ENCODE measurements around the gene ADD3.
"Not testable (repeated sequence)": the region's sequence is repeated elsewhere in the genome, so short reads cannot be mapped to it uniquely, and the experiment has no call there.

The ADD3 gene

DNA sequence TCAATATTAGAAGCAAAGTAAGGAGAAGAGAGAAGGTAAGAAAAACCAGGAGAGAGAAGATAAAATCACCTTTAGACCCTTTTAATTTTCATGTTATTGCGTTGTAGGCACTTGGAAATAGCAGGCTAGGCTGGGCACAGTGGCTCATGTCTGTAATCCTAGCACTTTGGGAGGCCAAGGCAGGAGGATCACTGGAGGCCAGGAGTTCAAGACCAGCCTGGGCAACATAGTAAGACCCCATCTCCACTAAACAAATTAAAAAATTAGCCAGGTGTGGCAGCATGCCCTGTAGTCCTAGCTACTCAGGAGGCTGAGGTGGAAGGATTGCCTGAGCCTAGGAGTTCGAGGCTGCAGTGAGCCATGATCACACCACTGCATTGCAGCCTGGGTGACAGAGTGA is 106.9 kb downstream of the ADD3 start:
- DNase-seq = not testable (repeated sequence)

DNA sequence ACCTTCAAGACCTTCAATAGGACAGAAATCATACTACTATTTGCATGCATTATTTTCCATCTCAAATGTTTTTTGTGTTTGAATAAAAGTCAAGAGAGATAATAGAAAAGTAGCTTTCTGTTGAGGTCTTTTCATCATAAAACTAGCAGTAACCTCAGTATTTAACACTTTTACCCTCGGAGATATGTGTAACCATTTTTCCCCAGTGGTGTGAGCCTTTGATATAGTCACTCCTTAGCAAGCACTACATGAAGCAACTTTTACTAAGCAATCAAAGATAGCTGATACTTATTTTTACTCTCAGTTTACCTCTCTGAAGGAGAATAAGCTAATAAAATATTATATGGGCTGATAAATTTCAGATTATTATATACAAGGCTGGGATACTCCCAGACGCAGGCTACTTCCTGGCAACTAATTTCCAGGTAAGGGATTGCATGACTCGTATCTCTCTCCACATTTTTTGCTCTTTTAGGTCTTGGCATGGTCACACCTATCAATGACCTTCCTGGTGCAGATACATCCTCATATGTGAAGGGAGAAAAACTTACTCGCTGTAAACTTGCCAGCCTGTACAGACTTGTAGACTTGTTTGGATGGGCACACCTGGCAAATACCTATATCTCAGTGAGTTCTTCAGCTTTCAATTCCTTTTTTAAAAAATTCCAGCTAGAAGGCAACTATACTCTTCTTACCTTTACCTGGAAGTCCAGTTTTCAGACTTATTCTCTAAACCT is 108.2 kb downstream of the ADD3 start:
- DNase-seq = no peak

DNA sequence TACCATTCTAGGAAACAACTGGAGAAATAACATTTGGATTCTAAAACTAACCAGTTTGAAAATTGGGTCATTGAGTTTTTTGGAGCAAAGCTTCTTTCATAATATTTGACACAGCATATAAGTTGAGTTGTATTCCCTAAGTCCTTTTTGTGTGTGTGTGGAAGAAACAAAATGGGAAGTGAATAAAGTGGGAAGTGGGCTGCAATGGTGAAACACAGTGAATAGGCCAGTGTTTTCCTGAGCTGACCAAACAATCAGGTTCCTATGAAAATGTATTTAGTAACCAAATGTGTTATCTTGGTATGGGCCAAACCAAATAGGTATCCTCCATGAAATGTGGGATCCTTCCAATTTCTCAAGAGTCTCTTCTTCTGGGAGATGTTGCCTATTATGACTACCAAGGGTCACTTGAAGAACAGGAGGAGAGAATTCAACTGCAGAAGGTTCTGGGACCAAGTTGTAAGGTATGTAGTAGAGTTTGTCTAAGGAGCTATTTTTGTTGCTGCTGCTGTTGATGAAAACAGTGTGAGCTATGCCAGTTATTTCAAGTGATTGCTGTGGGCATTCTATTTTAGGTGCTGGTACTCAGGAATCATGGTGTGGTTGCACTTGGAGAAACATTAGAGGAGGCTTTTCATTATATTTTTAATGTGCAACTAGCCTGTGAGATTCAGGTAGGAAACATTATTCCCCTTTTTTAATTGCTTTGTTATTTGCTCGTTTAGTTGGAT is 111.3 kb downstream of the ADD3 start:
- no peak for DNase-seq

DNA sequence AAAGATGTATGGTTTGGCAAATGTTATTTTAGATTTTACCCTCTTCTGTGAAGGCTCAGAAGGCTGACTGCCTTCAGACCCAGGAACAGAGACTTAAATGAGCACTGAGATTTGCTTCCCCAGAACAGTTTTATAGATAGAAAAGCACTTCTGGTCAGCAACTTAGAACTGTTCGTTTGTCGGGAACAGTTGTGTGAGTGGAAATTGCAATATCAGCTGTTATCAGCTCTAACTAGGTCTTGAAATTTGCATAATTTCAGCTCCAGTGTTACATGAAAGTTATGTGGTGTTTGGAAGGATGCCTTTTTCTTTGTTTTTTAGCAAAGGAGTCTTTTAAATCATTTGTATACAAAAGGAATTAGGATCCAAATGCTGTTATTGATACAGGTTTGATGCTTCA is 115.8 kb downstream of the ADD3 start:
- DNase-seq = no peak

DNA sequence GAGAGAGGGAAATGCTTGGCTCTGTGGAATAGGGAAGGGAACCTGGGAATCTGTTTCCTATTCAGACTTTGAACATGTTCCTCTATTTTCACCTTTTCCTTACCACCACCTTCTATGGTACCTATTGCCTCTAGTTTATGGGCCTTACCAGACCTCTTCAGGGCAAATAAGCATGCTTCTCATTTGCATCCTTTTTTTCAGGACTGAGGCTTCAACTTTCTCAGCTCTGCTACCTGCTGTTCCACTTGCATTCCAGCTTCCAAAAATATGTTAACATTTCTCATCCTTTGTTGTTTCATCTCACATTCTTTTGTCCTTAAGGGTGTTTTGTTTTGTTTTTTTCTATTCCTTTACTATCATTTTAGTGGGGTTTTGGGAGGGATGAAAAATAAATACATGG is 121.7 kb downstream of the ADD3 start:
- no peak for DNase-seq

DNA sequence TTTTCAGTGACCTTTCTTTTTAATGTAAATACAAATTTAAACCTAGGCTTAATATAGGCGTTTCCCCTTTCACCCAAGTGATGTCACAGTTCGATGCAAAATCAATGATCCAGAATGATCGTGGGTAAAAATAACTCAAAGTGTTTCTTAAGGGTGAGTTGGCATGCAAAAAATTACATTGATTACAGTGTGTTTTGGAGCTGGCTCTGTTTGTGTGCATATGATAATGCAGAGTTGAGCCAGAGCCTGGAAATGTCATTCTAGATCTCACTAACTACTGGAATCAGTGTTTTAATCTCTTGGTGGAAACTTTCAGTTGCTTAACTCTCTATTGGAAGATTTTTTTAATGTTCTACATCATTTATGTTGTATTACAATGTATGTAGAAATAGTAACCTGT is 127.1 kb downstream of the ADD3 start:
- no peak for DNase-seq

DNA sequence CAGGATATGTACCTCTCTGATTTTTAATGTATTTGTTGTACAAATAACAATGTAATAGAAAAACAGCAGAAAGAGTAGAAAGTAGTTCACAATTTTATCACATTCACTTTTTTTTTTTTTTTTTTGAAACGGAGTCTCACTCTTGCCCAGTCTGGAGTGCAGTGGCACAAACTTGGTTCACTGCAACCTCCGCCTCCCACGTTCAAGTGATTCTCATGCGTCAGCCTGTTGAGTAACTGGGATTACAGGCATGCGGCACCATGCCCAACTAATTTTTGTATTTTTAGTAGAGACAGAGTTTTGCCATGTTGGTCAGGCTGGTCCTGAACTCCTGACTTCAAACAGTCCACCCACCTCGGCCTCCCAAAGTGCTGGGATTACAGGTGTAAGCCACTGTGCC is 128.1 kb downstream of the ADD3 start:
- not testable (repeated sequence) for DNase-seq

DNA sequence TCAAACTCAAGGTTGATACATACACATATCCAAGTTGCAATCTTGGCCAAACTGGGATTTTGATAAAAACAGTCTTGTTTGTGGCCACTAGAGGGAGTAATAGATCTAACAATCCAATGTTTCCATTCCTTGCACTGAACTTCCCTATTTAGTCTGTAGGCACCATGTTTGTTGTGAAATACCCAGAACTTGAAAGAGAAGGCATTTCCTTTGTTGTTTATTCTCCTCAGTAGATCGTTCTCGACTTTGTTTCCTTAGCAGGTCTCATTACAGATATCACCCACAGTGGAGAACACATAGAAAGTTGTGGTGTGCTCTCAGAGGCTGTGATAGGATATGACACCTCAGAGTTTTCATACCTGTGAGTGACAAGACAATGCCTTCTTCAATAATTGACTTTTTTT is 129.4 kb downstream of the ADD3 start:
- DNase-seq = no peak

DNA sequence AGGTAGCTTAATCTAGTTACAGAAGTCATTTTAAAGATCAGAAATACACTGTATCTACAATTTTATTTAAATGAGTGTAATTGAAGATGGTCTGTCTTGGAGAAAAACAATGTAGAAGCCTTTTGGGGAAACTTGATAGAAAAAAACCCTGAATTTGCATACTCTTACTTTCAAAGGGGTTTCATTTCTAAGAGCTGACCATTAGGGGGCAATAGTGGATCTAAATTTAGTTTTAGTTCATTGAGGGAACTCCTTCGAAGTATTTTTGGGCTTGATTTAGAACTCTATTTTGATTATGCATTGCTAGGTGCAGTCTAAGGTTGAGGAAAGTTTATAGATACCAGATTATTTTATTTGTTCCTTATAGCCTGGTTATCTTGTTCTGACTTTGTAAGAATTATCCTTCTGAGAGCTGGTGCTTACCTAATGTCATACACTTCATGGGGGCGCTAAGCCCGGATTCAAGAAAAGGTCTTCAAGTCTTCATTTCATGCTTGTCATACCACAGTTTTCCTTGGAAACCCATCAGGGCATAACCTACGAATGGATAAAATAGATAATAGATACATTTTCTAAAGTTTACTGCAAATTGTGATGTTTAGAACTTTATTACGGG is 130.5 kb downstream of the ADD3 start:
- DNase-seq = no peak

DNA sequence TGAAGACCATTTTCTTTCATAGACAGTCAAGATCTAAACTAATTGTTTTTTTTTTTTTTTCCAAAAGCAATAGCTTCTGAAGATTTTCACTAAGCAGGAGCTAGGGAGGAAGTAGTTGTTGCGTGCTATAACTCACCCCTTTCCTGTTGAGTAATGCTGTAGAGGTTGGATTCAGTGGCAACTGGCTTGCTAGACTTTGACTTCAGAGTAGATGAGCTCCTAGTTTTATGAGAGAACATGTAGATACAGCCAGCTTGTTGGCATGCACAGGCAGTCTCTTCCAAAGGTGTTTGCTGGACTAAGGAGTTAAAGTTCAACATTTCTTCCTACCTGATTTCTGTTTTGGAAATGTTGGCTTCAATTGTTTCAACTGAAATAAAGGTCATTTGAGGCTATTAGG is 133.4 kb downstream of the ADD3 start:
- no peak for DNase-seq

DNA sequence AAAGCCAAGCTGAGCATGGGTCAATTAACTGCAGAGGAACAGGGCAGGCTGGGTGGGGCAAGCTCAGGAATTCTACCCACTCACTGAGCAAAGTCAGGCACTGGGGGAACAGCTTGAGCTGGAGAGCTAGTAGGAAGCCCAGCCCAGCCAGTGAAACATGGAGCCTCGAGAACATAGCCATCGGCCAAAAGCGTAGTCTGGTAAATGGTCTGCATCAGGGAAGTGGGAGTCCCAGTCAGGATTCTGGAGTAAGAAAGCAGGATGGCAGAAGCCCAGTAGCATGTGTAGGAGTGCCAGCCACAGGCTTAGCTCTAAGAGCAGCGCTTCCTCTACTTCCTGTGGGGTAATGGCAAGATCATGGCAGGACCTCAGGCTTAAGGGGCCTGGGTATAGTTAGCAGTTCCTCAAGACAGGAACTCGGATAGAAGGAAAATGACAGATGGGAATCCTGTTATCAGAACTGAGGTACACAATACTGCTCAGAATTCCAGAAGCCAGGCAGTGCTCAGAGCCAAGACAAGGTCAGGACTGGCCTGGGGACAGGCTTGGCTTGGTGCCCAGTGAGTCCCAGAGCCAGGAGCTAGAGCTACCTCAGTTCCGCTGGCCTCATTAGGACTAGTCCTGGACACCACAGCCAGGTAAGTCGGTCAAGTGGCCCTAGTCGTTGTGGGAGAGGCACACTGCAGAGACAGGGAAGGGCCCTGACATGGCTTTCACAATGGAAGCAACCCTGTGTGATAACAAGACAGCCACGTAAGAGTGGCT is 134.3 kb downstream of the ADD3 start:
- no peak for DNase-seq

DNA sequence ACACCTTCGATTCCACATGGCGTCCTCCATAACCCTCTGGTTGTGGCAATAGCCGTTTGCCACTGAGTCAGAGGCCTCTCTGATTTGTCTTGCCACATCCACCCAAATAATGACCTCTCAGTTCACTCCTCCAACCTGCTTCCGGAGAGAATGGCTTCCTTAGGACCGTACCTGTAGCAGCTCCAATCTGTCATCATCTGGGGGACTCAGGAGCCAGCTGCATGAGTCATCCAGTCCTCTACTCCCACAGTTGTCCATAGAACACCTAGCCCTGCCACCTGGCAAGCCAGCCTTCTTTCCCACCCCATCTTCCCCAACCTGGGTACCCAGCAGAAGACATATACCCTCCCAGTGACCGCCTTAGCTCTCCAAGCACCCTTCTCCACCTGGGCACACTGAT is 135.2 kb downstream of the ADD3 start:
- no peak for DNase-seq

DNA sequence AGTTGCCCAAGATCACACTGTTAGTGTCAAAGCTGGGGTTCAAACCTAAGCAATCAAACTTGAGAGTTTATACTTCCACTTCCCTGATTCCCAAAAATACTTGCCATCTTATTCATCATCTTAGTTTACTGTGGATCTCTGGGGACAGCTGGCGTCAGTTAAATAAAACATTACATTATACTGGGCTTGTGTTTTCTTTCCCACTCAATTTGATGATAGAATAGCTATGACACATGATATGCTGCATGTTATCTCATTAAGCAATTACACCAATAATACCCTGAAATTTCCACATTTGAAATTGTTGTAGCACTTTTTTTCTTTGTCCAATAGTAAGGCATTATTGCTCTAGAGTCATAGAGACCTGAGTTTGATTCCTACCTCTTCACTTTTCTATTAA is 136.7 kb downstream of the ADD3 start:
- DNase-seq = no peak

DNA sequence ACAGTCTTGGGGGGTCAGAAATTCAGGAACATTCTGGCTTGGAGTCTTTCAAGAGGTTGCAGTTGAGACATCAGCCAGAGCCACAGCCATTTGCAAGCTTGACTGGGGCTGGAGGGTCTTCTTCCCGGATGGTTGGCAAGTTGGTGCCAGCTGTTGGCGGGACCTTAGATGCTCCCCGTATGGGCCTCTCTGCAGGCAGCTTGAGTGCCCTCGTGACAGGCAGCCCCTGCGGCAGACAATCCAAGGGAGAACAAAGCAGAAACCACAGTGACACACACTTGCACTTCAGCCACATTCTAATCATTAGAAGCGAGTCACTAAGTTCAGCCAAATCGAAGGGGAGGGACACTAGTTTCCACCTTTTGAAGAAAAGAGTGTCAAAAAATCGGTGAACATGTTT is 140.2 kb downstream of the ADD3 start:
- DNase-seq = no peak

DNA sequence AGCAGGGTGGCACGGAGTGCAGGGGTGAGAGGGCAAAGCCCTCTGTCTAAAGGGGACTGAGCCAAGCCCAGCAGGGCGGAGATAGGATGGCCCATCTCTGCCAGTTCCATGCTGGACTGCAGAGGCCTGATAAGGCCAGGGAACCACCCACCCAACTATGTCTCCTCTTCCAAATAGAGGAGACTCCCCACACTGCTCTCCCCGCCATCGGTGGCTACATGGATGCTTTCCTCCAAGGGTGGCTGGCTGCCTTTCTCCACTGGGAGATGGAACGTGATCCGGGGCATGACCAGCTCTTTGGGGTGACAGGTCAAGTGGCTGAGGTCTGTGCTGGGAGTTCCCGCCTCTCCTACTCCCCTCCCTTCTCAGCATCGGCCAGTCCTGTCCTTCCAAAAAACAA is 141.5 kb downstream of the ADD3 start:
- no peak for DNase-seq

DNA sequence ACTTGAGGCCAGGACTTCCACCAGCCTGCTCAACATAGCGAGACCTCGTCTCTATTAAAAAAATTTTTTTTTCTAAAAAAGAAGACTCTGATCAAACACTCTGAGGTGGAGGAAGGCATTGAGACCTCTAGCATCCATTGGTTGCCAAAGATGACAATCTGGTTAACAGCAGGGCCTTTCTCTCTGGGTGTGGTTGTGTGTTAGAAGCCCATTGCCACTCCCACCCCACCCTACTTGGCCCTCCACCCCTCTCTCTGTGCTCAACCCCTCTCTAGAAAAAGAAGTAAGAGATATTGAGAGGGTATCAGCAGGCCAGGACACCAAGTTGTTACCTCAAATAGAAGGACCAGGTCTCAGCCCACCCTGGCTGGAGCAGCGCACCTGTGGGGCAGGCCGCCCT is 142.3 kb downstream of the ADD3 start:
- DNase-seq = no peak

DNA sequence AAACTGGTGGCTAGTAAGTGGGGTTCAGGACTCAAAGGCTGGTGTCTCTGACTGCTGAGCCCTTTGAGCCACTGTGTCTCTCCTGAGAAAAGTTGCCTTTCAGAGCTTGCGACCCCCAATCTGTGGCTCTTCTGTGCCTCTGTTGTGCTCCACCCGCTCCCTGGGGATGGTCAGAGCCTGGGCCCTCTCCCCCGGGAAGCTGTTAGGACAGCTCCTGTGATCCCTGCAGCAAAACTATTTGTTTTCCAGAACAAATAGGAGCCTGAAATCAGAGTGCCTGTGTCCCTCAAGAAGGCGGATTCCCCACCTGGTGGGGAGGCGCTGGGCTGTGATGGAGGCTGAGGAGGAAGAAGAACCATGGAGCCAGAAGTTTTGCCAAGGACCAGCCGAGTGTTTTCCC is 143.2 kb downstream of the ADD3 start:
- no peak for DNase-seq

DNA sequence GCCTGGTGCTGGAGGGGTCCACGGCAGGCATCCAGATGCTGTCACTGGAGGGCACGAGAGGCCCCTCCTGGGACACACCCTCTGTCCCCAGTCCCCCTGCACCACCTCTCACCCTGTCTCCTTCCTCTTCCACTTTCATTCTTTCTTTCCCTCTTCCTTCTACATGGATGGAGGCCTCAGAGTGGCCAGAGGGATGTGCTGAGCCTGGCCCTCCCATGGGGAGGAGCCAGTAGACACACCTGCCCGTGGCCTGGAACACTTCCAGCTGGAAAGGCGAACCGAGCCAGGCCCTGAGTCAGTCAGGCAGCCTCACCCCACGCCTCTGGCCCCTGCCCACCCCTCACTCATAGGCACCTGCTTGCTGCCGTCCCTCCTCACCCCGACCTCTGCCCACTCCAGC is 143.7 kb downstream of the ADD3 start:
- DNase-seq = no peak

DNA sequence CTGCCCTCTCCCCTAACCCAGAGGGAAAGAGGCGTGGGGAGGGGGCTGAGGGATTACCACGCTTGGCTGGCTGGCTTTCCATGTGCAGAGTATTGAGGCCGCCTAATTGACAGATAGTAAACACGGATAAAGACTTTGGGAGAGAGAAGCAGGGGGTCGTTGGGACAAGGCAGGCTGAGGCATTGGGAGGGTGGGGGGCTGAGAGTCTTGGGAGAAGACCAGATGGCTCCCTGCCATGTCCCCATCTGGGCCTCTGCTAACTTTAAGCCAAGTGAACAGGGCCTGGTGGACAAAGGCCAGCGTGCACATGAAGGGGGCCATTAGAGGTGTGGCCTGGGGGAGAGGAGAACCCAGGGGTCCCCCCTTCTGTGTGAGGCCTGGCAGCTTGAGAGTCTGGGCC is 144.2 kb downstream of the ADD3 start:
- DNase-seq = no peak

DNA sequence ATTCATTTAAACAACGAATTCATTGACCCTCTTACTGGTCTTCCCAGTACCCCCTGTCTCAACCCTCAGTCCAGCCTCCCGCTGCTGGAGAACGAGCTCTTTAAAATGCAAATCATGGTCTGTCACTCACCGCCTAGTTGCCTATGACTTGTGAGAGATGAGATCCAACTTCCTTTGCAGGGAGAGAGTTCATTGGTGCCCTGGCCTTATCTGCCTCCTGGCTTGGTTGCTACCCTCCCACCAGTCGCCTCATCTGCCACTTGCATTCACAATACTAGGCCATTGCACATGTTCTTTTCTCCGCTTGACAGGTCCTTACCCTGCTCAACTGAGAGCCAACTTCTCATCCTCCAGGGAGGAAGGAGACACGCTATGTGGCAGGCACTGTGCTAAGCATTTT is 145.6 kb downstream of the ADD3 start:
- DNase-seq = no peak

DNA sequence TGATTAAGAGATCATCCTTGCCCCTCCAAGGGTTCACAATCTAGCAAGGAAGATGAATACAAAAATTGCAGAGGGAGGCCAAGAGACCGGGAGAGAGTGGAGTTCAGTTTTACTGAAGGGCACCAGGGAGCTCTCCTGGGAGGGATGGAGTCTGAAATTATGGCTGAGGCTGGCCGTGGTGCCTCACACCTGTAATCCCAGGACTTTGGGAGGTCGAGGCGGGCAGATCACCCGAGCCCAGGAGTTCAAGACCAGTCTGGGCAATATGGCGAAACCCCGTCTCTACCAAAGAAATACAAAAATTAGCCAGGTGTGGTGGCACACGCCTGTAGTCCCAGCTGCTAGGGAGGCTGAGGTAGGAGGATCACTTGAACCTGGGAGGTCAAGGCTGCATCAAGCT is 148.3 kb downstream of the ADD3 start:
- DNase-seq = no peak

DNA sequence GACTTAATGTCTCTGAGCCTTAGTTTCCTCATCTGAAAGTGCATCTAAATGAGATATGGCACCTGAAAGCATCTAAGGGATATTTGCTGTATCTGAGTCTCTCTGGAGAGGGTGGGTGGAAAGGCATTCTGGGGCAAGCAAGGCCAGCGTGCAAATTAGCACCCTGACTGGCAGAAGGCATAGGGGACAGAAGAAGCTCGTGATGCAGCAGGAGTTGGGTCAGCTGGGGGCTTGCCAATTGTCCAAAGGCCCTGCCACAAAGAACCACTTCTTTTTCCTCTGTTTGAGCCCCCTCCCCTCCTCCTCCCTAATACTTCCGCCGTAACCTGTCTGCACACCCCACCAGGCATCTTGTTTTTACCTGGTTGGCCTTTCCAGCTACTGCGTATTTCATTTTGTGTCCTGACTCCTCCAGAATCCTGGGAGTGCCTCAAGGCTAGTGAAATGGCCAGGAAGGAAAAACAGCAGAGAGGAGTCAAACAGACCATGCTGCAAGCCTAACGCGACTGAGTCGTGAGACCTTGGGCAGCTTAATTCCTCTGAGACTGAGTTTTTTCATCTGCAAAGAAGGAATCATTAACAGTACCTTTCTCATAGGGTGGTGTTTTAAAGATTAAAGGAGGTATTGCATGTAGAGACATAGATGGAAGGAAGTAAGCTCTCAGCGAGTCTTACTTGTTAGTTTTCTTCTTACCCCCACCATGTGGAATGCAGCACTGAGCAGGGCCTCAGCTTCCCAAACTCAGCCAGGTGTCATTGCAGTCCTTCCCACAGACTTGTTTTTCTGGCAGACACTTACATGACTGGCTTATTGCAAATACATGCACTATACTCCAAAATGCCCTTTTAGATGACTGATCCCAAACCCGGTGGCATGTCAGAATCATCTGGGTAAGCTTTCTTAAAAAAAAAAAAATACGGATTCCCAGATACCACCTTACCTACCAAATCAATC is 150.5 kb downstream of the ADD3 start:
- DNase-seq = no peak

All from NCI-H2081 treated with DMSO at 0.1 percent for 48 hours (cell line).